HG03342 (cell line): ENCODE measurements around the gene MYH10.

ENCODE experiments used
- ATAC-seq: cut with Tn5 transposase; IDR thresholded peaks from one replicate; pipeline ENCODE4 v1.9.1; 2021; ENCODE audit warnings: mild to moderate bottlenecking, moderate library complexity; ENCODE audit not compliant: unreplicated experiment

Gene MYH10

GRCh38 chr17:8476741-8477140, 153.8 kb downstream of the MYH10 start:
- ATAC-seq = no peak

DNA sequence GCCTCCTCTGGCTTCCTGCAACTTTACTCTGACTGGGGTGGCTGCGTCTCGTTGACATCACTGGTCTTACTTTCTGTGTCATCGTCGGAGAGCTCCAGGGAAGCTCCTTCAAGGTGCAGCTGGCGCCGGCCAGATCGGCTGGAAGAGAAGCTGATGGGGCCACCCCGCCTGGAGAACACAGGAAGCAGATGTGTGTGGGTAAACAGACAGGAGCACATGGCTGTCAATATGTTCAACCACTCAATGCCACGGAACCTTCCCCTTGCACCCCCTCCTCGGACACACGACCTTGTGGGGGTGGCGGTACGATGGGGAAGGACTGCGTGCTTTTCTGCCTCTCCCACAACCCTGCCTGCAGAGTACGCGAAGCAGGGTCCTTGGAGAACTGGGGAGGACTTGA, 154.7 kb downstream of the MYH10 start:
- no peak for ATAC-seq

DNA sequence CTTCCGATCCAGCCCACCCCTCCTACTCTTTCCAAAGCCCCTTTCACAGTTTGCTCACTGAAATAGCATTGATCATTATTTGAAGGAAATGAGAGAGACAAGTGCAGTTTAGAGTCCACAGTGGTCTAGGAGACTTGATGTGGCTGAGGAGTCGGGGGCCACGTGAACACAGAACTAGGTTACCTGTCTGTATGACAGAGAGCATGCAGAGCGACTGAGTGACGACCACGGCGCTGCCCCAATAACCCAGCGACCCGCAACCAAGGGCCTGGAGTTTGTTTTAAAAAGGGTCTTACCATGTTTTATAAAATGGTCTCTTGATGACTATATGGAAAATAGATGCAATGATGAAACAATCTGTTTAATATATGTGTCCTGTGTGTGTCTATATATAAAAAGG, 155.3 kb downstream of the MYH10 start:
- ATAC-seq = no peak

DNA sequence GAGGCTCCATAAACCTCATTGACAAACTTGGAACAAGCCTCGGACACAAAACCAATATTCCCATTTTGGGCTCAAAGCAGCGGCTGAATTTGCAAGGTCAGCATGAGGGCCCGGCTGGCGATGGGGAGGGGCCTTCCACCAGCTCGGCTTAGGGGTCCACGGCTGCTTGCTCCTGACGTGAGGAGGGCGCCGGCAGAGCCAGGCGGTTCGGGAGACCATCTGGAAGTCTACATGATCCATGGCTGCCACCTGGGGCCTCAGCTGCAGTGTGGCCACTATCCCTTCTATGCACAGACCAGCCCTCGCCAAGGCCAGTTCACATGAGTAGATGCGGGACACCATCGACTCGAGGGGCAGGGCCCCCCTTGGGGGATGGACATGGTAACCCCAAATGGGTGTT, 155.7 kb downstream of the MYH10 start:
- no peak for ATAC-seq

- no peak for ATAC-seq
These were observed 156.9 kb downstream of the MYH10 start for GRCh38 chr17:8473451-8474192.

GRCh38 chr17:8472663-8473062, 157.9 kb downstream of the MYH10 start:
- ATAC-seq = no peak

- ATAC-seq = no peak
These were observed 160.0 kb downstream of the MYH10 start for GRCh38 chr17:8470447-8471047.

DNA sequence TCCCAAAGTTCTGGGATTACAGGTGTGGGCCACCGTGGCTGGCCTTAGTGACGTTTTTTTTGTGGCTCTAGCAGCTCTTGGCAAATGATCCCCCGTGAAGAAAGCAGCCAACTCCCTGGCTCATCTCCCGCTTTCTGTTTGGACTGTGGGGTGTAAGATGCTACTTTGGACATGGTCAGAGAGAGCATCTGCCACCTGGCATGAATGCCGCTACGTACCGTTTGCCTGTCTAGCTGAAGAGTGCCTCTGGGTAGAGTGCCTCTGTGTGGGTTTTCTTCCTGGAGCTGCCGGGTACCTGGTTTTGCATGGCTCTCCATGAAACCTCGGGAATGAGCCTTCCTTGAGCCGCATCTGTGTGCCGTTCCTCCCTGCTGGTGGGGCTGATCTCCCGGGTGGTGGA, 160.6 kb downstream of the MYH10 start:
- no peak for ATAC-seq

DNA sequence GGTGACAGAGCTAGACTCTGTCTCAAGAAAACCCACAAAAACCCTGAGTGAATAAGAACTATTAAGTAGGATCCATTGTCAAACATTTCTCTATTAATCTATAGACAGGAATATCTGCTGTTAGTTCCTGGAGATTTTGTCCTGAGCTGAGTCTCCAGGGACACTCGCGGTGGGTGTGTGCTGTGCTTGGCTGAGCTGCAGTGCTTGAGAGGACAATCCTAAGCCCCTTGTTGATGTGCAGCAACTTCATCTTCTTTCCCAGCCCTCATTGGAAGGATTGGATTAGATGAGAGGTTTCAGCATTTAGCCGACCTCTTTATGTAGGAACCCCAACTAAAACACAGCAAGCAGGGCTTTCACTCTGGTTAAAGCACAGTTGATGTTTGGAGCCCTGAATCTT, 161.5 kb downstream of the MYH10 start:
- no peak for ATAC-seq

GRCh38 chr17:8468127-8468526, 162.4 kb downstream of the MYH10 start:
- no peak for ATAC-seq

GRCh38 chr17:8467527-8467926, 163.0 kb downstream of the MYH10 start:
- ATAC-seq = no peak

DNA sequence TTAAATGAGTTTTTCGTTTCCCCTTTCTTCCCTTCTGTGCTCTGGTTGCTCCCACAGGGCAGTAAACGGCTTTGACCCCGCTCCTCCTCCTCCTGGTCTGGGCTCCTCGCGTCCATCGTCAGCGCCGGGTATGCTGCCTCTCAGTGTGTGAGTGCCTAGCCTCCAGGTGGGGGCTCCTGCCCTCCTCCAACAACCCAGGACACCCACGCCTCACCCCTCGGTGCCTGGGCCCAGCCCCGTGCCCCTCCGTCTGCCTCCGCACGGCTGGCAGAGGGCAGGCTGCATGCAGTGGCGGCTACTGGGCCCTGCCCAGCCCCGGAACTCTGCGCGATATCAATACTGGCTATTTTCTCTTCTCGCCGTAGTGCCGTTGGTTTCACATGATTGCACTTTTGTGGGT, 163.7 kb downstream of the MYH10 start:
- no peak for ATAC-seq

DNA sequence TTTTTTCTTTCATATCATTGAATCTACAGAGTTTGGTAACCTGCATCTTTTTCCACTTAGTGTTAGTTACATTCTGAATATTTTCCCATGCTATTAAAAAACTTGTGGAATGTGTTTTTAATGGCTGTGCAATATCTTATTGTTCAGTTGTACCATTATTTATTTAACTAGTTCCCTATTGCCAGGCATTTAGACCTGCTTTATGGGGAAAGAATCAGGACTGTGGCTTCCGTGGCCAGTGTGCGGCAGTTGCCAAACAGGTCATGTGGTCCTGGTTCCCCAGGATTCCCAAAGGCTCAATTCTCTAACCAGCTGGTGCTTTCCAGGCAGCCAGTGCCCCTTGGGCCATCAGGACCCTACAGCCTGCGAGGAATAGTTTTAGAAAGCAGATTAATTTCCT, 164.1 kb downstream of the MYH10 start:
- no peak for ATAC-seq

DNA sequence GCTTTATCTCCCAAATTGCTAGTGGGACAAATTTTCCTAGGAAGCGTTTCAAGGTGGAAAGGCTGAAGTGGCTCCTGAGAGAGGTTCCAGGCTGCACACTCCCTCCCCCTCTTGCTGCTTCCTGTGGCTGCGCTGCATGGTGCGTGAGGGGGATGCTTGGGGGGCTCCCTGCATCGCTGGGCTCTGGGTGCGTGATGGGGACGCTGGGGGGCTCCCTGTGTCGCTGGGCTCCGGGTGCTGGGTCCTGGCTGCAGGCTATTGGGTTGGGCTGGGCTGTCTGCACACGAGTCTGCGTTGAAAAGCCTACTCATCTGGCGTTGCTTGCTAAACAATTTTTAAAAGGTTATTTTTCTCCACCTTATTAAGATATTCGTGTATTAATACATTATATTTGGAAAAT, 164.8 kb downstream of the MYH10 start:
- no peak for ATAC-seq

GRCh38 chr17:8465356-8465755, 165.2 kb downstream of the MYH10 start:
- ATAC-seq = no peak

GRCh38 chr17:8464941-8465340, 165.6 kb downstream of the MYH10 start:
- no peak for ATAC-seq

DNA sequence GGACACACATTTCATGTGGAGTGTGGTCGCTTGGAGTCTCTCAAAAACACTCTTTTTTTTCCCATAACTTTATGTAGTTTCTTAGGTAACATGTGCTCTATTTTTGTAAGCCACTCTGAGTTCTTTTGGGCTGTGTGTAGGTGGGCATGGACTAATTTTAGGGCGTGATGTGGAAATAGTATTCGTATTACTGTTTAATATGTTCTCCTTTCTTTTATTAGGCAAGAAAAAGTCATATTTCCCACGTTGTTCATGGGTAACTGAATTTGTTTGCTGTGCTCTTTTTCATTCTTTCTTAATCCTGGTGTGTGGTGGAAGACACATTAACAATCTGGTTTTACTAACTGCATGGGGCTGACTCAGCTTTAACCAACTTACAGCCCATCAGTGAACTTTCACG, 167.4 kb downstream of the MYH10 start:
- ATAC-seq = no peak

DNA sequence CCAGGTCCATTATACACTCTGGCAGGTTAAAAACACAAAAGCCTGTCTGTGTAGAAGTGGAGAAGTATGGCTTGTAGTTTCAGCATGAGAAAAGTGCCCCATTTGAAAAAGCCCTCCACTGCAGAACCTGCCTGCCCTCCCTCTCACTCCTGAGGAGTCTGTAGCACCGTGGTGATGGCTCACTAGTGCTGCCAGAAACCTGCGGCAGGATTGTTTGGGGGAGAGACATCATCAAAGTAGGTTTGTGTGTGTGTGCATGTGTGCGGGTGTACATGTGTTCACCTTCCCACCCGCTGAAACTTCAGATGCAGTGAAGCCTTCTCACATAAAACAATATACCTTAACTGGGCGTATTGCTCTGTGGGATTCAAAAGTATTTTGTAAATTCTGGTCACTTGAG, 168.0 kb downstream of the MYH10 start:
- no peak for ATAC-seq

GRCh38 chr17:8459831-8460230, 170.7 kb downstream of the MYH10 start:
- ATAC-seq = no peak

GRCh38 chr17:8459107-8459506, 171.4 kb downstream of the MYH10 start:
- ATAC-seq = no peak

DNA sequence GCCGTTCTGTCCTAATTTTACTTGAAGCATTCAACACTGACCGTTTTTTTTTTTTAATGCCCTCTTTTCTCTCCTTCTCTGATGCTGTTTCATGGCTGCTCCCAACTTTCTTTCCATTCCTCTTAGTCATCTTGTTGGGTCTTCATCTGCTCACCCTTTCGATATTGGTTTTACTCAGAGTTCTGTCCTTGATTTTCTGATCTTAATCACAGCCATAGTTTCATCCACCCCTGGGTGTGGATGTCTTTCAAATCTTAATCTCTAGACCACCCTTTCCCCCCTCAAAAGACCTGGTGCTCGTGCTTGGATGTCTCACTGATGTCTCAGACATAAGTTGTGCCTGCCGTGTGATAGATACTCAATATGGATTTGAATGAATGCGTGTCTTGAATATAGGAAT, 172.4 kb downstream of the MYH10 start:
- ATAC-seq = no peak

DNA sequence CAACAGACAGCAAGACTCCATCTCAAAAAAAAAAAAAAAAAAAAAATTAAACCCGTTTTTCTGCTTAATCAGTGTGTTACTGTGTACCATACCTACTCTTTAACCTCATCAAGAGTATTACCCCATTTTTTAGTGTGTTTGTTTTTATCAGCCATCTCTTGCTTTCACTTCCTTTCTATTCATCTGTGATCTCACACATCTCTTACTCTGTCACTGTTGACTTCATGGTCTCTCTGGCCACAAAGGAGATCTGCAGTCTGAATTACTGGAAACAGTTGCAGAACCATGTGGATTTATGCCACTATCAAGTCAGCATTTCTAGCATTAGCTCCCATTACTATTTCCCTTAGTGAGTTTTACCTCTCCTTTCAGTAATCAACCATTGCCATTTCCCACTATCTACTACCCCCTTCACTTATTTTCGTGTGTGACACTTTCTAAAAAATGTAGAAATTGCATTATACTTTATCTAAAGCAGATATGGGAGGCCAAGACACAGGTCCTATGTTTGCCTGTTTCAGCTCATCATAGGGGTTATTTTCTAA, 174.8 kb downstream of the MYH10 start:
- no peak for ATAC-seq

DNA sequence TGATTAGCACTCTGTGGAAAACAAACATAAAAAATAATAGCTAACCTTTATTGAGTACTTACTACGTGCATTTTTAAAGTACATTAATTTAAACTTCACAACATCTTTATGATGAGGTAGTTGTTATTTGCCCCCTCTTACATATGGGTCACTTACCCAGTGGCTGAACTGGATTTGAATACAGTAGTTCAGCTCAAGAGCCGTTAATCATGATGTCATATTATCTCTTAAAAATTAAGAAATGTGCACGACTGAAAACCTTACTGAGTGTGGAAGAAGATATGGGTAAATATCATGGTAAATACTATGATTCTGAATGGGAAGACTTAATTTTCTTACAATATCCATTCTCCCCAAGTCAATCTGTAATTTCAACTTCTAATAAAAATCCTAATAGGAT, 177.2 kb downstream of the MYH10 start:
- ATAC-seq = no peak
